GM21825 (cell line): Measurements from ENCODE around the gene IDH2.
A peak's percentile ranks its signal among the peaks of the same experiment; 100 is the strongest.
"Not testable (repeated sequence)": the region's sequence is repeated elsewhere in the genome, so short reads cannot be mapped to it uniquely, and the experiment has no call there.

Experiments used
- ATAC-seq: cut with Tn5 transposase; IDR thresholded peaks from one replicate; pipeline ENCODE4 v1.9.1; 2021; ENCODE audit warnings: mild to moderate bottlenecking, moderate library complexity; ENCODE audit not compliant: unreplicated experiment

The IDH2 gene

DNA sequence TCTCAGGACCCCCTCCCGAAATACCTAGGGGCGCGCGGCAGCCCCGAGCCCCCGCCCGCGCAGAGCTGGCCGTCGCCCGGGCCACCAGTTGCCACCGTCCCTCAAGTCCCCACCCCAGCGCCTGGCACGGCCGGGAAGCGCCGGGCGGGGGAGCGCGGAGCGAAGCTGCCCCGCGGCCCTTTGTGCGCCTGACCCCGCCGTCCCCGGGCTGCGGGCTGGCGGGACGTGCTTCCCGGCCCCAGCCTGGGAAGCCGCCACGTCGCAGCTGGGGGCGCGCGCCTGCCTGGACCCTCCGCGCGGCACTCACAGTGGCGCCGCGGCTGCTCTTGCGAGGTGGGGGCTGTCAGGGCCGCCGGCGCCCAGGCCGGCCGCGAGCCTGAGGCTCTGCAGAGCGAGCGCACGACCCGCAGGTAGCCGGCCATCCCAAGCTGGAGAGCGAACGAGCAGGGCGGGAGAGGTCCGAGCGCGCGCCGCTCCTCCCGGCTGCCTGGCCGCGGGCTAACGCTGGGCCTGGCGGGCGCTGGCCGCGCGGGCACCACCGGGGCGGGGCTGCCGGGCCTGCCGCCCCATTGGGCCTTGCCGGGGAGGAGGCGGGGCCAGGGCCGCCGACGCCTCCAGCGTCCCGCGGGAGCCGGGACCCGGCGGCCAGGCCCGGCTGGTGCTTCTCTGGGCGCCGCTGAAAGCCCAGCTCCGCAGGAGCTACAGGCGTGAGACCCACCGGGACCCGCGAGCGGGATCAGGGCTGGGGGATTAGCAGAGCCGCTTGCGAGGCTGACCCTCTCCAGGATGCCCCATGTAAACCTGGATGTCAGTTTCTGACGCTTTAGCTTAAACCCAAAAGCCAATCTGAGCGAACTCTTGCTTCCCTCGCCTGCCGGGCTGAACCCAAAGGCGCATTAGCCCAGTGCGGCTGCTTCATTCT lies at the start of gene IDH2:
Gene IDH2, minus strand, starts transcription at position 500 of the 922 bp plus-strand sequence. Its CDS starts 78 bp downstream, at position 422.
- peak; percentile 56 for ATAC-seq

DNA sequence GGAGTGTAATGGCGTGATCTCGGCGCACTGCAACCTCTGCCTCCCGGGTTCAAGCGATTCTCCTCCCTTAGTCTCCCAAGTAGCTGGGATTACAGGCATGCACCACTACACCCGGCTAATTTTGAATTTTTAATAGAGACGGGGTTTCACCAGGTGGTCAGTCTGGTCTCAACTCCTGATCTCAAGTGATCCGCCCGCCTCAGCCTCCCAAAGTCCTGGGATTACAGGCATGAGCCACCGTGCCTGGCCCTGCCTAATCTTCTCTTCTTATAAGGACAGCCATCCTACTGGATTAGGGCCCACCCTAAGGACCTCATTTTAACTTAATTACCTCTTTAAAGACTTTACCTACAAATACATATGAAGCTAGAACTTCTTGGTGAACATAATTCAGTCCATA lies 48.3 kb upstream of the IDH2 start:
- ATAC-seq: not testable (repeated sequence)

DNA sequence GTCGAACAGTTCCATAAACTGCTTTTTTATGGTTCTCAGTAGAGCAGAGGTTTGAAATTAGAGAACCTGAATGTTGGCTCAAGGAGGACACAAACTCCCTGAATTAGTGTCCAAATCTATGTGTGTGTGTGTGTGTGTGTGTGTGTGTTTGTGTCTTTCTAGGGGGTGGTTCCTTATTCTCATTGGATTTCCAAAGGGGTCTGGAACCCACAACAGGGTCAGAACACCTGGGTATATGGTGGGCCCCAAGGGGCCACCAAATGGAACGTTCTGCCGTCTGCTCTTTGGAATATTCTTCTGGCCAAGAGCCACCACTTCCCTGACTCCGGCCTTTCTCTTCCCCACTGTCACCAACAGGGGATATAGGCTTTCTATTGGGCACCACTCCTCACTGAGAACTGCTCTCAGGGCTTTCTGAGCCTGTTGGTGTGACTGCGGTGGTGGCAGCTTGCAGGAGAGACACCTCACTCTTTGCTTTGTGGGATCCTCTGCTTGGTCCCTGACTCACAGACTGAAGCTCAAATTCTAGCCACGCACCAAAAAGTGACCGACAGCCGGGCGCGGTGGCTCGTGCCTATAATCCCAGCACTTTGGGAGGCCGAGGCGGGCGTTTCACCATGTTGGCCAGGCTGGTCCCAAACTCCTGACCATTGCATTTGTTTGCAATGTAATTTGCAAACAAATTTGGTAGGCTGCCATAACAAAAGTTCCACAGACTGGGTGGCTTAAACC lies 47.5 kb upstream of the IDH2 start:
- ATAC-seq: no peak

DNA sequence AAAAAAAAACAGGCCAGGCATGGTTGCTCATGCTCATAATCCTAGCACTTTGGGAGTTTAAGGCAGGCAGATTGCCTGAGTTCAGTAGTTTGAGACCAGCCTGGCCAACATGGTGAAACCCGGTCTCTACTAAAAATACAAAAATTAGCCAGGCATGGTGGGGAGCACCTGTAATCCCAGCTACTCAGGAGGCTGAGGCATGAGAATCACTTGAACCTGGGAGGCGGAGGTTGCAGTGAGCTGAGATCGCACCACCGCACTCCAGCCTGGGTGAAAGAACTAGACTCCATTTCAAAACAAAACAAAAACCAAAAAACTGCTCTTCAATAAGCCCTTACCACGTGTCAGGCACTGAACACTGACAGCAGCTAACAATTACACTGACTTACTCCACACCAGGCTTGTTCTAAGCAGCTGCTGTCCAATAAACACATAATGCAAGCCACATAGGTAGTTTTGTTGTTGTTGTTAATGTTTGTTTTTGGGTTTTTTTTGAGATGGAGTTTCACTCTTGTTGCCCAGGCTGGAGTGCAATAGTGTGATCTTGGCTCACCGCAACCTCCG lies 44.0 kb upstream of the IDH2 start:
- ATAC-seq: not testable (repeated sequence)

DNA sequence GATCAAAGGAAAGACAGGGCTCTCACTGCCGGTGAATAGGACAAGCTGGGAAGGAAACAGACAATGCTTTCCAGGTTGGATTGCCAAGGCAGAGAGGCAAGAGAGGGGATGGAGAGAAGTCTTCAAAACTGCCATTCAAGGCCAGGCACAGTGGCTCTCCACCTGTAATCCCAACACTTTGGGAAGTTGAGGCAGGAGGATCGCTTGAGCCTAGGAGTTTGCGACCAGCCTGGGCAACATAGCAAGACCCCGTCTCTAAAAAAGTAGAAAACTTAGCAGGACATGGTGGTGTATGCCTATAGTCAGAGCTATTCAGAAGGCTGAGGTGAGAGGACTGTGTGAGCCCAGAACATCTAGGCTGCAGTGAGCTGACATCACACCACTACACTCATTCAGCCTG lies 43.5 kb upstream of the IDH2 start:
- no peak for ATAC-seq

DNA sequence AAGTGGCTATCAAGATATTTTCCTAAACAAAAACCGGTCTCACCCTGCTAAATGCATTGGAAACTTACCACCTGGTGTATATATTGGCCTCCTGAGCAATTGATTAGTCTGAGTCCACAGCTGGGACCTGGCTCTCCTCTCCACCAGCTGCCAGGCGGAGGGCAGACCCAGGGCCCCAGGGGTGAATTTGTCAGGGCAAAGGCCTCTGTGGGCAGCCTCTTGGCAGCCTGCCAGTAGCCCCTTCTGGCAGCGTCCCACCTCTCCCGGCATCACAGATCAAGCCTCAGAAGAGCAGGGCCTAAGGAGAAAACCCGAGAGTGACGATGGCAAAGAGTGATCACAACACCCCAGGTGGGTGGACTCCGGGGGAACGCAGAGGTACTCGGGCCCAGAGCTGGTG lies 43.0 kb upstream of the IDH2 start:
- ATAC-seq: no peak

DNA sequence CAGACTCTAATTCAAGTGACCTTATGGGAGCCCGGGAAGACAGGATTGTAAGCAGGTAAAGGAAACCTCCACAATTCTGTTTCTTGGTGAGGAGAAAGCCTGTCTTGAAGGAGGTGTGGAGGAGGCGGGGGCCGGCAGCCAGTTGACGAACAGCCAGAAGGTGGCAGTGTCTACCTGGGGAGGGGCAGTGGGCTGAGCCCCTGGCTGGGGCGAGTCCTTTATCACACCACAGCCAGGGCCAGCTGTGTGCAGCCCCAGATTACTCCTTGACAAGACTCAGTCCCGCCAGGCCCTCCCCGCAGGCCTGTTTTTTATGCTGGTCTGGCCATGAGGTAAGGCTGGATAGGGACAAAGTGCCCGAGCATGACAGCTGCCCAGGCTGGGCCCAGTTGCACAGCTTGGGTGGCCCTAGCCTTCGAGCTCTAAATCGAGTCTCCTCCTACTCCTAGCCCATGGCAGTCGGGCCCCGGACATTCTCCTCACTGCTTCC lies 40.9 kb upstream of the IDH2 start:
- ATAC-seq: peak; percentile 64

DNA sequence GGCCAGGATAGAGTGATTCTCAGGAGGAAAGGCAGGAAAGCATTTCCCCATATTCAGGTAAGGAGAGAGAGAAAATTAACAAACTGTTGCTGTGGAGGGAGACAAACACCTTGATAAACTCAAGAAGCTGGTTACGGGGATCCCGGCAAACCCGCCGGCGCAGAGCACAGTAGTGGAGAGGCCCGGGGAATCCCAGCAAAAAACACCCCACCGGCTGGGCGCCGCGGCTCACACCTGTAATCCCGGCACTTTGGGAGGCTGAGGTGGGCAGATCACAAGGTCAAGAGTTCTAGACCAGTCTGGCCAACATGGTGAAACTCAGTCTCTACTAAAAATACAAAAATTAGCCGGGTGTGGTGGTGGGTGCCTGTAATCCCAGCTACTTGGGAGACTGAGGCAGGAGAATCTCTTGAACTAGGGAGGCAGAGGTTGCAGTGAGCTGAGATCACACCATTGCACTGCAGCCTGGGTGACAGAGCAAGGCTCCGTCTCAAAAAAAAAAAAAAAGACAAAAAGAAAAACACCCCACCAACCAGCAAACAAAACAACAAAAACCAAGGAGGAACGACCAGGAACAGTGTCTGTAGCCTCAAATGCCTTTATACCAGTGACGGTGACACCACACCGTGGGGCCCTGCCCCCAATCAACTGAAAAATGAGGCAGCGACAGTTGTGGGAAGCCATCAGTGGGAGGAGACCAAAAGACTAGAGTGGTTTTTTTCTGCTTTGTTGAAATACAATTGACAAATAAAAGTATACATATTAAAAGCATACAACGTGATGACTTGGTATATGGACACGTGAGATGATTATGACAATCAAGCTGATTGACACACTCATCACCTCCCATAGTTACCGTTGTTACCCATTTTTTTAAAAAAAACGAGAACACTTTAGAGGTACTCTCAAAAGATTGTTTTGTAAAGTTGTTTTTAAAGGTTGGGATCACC lies 40.2 kb upstream of the IDH2 start:
- ATAC-seq: no peak

DNA sequence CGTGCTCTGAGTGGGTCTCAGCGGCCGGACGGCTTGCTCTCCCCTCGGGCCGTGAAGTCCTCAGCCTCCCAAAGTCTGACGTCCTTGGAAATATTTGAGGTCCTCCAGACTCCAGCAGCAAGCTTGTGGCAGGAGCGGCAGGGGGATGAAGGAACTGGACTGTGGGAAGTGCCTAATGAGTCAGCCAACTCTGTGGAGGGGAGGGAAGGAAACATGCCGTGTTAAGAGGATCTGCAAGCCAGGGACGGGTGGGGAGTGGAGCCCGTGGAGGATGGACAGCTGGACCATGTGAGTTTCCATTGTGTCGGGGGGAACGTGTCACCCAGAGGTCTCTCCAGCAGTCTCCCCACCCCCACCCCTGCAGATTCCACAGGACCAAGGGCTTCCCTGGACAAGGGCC lies 39.4 kb upstream of the IDH2 start:
- ATAC-seq: no peak

DNA sequence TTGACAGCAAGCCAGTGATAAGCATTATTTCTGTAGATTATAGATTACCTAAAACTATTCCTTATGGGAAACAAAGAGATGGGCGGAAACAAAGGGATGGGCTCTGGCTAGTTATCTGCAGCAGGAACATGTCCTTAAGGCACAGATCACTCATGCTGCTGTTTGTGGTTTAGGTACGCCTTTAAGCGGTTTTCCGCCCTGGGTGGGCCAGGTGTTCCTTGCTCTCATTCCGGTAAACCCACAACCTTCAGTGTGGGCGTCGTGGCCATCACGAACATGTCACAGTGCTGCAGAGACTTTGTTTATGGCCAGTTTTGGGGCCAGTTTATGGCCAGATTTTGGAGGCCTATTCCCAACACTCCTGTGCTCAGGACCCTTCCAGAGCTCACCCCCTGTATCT lies 37.3 kb upstream of the IDH2 start:
- ATAC-seq: not testable (repeated sequence)

DNA sequence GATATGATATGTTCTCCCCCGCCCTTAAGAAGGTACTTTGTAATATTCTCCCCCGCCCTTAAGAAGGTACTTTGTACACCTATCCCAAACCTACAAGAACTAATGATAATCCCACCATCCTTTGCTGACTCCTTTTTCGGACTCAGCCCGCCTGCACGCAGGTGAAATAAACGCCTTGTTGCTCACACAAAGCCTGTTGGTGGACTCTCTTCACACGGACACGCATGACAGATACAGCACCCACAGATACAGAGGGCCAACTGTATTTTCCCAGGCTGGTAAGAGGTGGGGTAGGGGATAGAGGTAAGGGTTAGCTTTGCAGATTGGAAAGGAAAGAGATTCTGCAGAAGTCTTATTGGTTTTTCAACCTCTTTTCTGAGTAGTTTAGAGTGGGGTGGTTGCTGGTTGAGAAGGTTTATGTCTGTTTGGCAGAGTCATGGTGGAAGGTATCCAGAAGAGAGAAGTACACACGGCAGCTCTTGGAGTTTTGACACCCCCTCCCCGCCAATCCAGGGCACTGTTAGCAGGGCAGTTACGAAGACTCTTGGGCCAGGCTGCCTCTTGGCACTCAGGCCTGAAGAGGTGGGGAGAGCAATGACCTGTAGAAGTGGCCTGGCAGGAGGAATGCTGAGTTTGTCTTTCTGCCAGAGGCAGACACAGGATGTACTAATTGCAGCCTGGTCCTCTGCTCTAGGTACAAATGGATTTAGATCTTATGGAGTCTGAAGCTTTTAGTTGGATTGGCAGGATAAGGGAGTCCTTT lies 36.0 kb upstream of the IDH2 start:
- ATAC-seq: no peak

DNA sequence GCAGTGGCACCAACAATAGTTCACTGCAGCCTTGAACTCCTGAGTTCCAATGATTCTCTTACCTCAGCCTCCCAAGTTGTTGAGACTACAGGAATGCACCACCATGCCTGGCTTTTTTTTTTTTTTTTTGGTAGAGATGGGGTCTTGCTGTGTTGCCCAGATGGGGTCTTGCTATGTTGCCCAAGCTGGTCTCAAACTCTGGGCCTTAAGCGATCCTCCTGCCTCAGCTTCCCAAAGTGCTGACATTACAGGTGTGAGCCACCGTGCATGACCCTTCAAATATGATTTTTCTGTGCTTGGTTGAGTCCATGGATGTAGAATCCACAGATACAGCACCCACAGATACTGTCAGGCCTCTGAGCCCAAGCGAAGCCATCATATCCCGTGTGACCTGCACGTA lies 30.2 kb upstream of the IDH2 start:
- ATAC-seq: no peak

DNA sequence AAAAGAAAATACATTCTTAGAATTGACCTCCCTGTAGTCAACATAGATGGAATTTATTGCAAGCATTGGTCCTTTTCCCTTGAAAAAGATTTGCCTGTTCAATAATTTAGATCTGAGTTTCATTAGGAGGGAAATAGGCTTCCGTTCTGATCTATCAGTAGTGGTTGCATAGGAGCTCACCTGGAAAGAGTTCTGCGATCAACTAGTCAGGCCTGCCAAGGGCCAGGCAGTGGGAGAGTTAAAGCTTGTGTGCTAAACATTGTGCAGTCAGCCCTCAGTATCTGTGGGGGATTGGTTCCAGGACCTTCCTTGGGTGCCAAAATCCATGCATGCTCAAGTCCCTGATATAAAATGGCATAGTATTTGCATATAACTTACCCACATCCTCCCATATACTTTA lies 29.6 kb upstream of the IDH2 start:
- no peak for ATAC-seq

DNA sequence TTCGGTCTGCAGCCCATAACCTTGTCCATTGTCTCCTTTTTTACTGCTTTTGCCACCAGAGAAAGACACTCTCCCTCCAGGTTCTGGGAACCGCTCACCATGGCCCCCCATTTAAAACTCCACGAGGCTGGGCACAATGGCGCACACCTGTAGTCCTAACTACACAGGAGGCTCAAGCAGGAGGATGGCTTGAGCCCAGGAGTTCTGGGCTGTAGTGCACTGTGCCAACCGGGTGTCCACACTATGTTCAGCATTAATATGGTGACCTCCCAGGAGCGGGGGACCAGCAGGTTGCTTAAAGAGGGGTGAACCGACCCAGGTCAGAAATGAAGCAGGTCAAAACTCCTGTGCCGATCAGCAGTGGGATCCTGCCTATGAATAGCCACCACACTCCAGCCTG lies 28.0 kb upstream of the IDH2 start:
- ATAC-seq: no peak

DNA sequence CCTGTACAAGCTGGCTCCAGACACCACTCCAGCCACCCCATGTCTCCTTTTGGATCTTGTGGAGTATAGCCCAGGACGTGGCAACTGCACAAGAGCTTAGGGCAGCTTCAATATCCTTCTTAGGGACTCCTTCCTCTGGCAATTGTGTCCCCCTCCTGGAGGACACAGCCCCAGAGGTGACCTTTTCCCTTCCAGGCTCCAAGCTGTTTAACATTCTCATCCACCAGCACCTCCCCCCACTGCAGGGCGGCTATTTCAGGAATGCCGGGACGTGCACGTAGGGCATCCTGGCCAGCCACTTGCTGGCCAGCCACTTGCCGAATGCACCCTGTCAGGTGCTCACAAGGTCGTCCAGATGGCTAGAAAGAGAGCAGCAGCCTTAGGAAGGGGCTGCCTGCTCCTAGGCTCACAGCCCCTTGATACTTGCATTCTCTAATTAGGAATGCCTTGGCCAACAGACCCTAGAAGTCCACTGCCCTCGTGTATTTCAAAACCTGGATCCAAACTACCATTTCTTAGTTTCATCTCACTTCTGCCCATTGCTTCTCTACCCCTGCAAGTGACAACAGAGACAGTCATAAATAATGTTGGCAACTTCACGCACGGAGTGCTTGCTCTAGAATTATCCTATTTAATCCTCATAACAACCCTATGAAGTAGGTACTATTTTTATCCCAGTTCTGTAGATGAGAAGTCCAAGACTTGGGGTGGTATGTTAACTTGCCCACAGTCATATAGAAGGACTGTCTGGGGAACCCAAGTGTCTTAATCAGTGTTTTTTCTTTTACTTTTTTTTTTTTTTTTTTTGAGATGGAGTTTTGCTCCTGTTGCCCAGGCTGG lies 24.5 kb upstream of the IDH2 start:
- ATAC-seq: no peak

DNA sequence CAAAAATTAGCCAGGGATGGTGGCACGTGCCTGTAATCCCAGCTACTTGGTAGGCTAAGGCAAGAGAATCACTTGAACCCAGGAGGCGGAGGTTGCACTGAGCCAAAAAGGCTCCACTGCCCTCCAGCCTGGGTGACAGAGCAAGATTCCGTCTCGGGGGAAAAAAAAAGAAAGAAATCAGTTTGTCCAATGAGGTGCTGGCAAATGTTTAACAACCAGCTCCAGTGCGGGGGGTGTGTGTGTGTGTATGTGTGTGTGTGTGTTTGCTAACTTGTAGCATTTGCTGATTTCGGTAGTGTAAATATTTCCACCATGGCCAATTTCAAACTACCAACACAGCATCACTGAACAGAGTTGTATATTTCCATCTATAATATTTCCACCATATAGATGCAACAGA lies 23.8 kb upstream of the IDH2 start:
- ATAC-seq: no peak

DNA sequence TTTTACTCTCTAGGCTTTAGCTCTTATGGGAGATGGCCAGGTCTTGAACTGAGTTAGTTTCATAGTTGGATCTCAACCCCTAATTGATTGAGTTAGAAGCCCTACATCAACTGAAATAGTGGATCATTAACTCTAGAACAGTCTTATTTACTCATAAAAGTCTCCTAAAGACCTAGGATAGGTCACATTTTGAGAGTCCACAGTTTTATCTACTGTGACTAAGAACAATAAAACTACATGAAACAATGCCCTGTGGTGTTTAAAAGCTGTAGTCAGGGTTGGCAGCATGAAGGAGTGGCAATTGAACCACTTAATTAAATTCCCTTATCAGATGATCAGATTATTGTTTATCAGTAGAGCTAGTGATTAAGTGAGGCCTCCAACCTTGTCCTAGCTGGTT lies 22.2 kb upstream of the IDH2 start:
- ATAC-seq: no peak

DNA sequence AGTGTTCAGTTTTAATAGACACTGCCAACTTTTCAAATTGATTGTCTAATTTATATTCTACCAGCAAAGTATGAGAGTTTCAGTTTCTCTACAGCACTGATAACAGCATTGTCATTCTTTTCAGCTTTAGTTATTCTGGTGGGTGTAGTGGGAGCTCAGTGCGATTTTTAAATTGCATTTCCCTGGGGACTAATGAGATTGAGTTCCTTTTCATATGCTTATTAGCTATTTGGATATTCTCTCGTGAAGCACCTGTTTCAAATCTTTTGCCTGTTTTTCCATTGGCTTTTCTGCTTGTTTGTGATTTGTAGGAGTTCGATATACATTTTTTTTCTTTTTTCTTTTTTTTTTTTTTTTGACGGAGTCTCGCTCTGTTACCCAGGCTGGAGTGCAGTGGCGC lies 18.8 kb upstream of the IDH2 start:
- ATAC-seq: no peak

DNA sequence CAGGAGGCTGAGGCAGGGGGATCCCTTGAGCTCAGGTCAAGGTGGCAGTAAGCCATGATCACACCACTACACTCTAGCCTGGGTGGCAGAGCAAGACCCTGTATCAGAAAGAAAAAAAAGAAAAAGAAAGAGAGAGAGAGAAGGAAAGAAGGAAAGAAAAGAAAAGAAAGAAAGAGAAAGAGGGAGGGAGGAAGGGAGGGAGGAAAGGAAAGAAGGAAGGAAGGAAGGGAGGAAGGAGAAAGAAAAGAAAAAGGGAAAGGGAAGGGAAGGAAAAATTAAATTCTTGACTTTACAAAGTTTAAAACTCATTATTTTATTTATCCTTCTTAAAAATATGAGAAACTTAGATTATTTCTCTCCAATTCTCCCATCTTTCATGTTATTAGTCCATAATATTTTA lies 17.1 kb upstream of the IDH2 start:
- no peak for ATAC-seq
